ENCODE measurements around the gene MOV10. TPM values are rescaled to one million over a fixed set of nuclear protein-coding genes. Genes with fewer than 3 reads are reported as not detected.

Gene MOV10
- polyA plus RNA-seq, 1 donor (not counting 4 experiments of a cell fraction or from before 2014, with no cell fraction given), result 28.6 TPM

- Histone ChIP-seq H4K20me1 (ENCODE audit: control insufficient read depth, extremely low read depth, insufficient read depth, low read length) (peaks cover 15% of the 10 kb centered on the region), H3K9ac (ENCODE audit: control insufficient read depth, extremely low read depth, insufficient read depth, low read length) (peak overlapping the region; percentile 90), H3K27ac (ENCODE audit: control insufficient read depth, insufficient read depth, low read length) (peak overlapping the region; percentile 91), H3K4me2 (ENCODE audit: control insufficient read depth, extremely low read depth, insufficient read depth, low read depth, low read length) (peak overlapping the region; percentile 100), H3K9me3 (ENCODE audit: control insufficient read depth, low read depth, low read length) (no peaks in the 10 kb centered on the region), H3K36me3 (ENCODE audit: control insufficient read depth in 2 of 2, extremely low read depth in 1 of 2, insufficient read depth in 2 of 2, low read length in 2 of 2) (peaks cover 20 to 47% of the 10 kb centered on the region in 2 experiments), H3K4me3 (ENCODE audit: control insufficient read depth in 2 of 3, extremely low read depth in 1 of 3, insufficient read depth in 2 of 3, low read depth in 1 of 3, low read length in 3 of 3) (peak overlapping the region; percentile 72 to 92 (median 87)), H3K79me2 (ENCODE audit: control insufficient read depth, insufficient read depth, low read length) (peaks cover 38% of the 10 kb centered on the region), H3K9me1 (ENCODE audit: control insufficient read depth, extremely low read depth, insufficient read depth, low read length) (peaks cover 11% of the 10 kb centered on the region), H3K4me1 (ENCODE audit: control insufficient read depth, extremely low read depth, insufficient read depth, low read length) (peaks cover 70% of the 10 kb centered on the region), H3K27me3 (ENCODE audit: control insufficient read depth, extremely low read depth, insufficient read depth, low read length) (no peaks in the 10 kb centered on the region), H2AFZ (ENCODE audit: control insufficient read depth, low read length) (no peak overlapping the region)
- TF ChIP-seq EZH2 (IDR thresholded peaks at IDR 0.05; ENCODE audit: low read length), result no peak
- TF ChIP-seq, protein P1, sequence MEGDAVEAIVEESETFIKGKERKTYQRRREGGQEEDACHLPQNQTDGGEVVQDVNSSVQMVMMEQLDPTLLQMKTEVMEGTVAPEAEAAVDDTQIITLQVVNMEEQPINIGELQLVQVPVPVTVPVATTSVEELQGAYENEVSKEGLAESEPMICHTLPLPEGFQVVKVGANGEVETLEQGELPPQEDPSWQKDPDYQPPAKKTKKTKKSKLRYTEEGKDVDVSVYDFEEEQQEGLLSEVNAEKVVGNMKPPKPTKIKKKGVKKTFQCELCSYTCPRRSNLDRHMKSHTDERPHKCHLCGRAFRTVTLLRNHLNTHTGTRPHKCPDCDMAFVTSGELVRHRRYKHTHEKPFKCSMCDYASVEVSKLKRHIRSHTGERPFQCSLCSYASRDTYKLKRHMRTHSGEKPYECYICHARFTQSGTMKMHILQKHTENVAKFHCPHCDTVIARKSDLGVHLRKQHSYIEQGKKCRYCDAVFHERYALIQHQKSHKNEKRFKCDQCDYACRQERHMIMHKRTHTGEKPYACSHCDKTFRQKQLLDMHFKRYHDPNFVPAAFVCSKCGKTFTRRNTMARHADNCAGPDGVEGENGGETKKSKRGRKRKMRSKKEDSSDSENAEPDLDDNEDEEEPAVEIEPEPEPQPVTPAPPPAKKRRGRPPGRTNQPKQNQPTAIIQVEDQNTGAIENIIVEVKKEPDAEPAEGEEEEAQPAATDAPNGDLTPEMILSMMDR (optimal IDR thresholded peaks at IDR 0.05 in 1 of 3, IDR thresholded peaks at IDR 0.05 in 1 of 3, conservative IDR thresholded peaks at IDR 0.05 in 1 of 3; ENCODE audit: extremely low read depth in 1 of 3, insufficient read depth in 2 of 3, low read length in 3 of 3), result no peak
- dilution Hi-C loops (cut with MboI; ENCODE audit: extremely low pct_ligation_motif_present, low sequenced_read_pairs), result no loop called here
- FAIRE-seq, result no peak
- DNase-seq (ENCODE audit: low read depth, low spot score), result no peak
Measured at GRCh38 chr1:112704391-112704933, 30.0 kb downstream of the MOV10 start.

- Histone ChIP-seq H4K20me1 (ENCODE audit: control insufficient read depth, extremely low read depth, insufficient read depth, low read length) (peaks cover 12% of the 10 kb centered on the region), H3K36me3 (ENCODE audit: control insufficient read depth in 2 of 2, extremely low read depth in 1 of 2, insufficient read depth in 2 of 2, low read length in 2 of 2) (peaks cover 18 to 42% of the 10 kb centered on the region in 2 experiments), H3K9ac (ENCODE audit: control insufficient read depth, extremely low read depth, insufficient read depth, low read length) (peak overlapping the region; percentile 90), H3K9me1 (ENCODE audit: control insufficient read depth, extremely low read depth, insufficient read depth, low read length) (peaks cover 11% of the 10 kb centered on the region), H3K27ac (ENCODE audit: control insufficient read depth, insufficient read depth, low read length) (peak overlapping the region; percentile 91), H2AFZ (ENCODE audit: control insufficient read depth, low read length) (no peak overlapping the region), H3K4me2 (ENCODE audit: control insufficient read depth, extremely low read depth, insufficient read depth, low read depth, low read length) (peak overlapping the region; percentile 100), H3K79me2 (ENCODE audit: control insufficient read depth, insufficient read depth, low read length) (peaks cover 38% of the 10 kb centered on the region), H3K4me1 (ENCODE audit: control insufficient read depth, extremely low read depth, insufficient read depth, low read length) (peaks cover 65% of the 10 kb centered on the region), H3K27me3 (ENCODE audit: control insufficient read depth, extremely low read depth, insufficient read depth, low read length) (no peaks in the 10 kb centered on the region), H3K4me3 (ENCODE audit: control insufficient read depth in 2 of 3, extremely low read depth in 1 of 3, insufficient read depth in 2 of 3, low read depth in 1 of 3, low read length in 3 of 3) (peak overlapping the region; percentile 72 to 92 (median 87)), H3K9me3 (ENCODE audit: control insufficient read depth, low read depth, low read length) (no peaks in the 10 kb centered on the region)
- peak; percentile 88 for DNase-seq (ENCODE audit: low read depth, low spot score)
- FAIRE-seq, result peak; percentile 62
- TF ChIP-seq EZH2 (IDR thresholded peaks at IDR 0.05; ENCODE audit: low read length), result no peak
- TF ChIP-seq, protein P1 (optimal IDR thresholded peaks at IDR 0.05 in 1 of 3, IDR thresholded peaks at IDR 0.05 in 1 of 3, conservative IDR thresholded peaks at IDR 0.05 in 1 of 3; ENCODE audit: extremely low read depth in 1 of 3, insufficient read depth in 2 of 3, low read length in 3 of 3), result no peak
- dilution Hi-C loops (cut with MboI; ENCODE audit: extremely low pct_ligation_motif_present, low sequenced_read_pairs), result no loop called here
Measured at GRCh38 chr1:112704934-112705627, 30.6 kb downstream of the MOV10 start.
